ENCODE measurements around the gene CCDC186.

Gene CCDC186

GRCh38 chr10:114199239-114199638 lies 25.2 kb upstream of the CCDC186 start:
- FAIRE-seq (no peak), DNase-seq (ENCODE audit: insufficient read length, low spot score) (no peak)
- TF ChIP-seq TAF1 (IDR thresholded peaks at IDR 0.05; ENCODE audit: low read depth, low read length) (no peak), POLR2AphosphoS5 (IDR thresholded peaks at IDR 0.05; ENCODE audit: low read depth, low read length) (no peak), SPI1 (IDR thresholded peaks at IDR 0.05; ENCODE audit: low read depth, low read length) (no peak), POLR2A (IDR thresholded peaks at IDR 0.05; ENCODE audit: low read depth, low read length) (no peak), POU2F2 (IDR thresholded peaks at IDR 0.05; ENCODE audit: low read depth, low read length) (no peak)

GRCh38 chr10:114195079-114195478 lies 21.1 kb upstream of the CCDC186 start:
- no peak for TF ChIP-seq POLR2AphosphoS5 (IDR thresholded peaks at IDR 0.05; ENCODE audit: low read depth, low read length)
- TF ChIP-seq POU2F2 (IDR thresholded peaks at IDR 0.05; ENCODE audit: low read depth, low read length), result no peak
- DNase-seq (ENCODE audit: insufficient read length, low spot score), result no peak
- peak; percentile 50 for FAIRE-seq

- DNase-seq (ENCODE audit: insufficient read length, low spot score) (no peak), FAIRE-seq (no peak)
These were observed 15.7 kb upstream of the CCDC186 start for GRCh38 chr10:114189700-114190099.

GRCh38 chr10:114188900-114189299 lies 14.9 kb upstream of the CCDC186 start:
- no peak for DNase-seq (ENCODE audit: insufficient read length, low spot score)
- TF ChIP-seq PAX5 (IDR thresholded peaks at IDR 0.05; ENCODE audit: insufficient read depth, low read length, severe bottlenecking) (no peak), POLR2AphosphoS5 (IDR thresholded peaks at IDR 0.05; ENCODE audit: low read depth, low read length) (no peak), SPI1 (IDR thresholded peaks at IDR 0.05; ENCODE audit: low read depth, low read length) (no peak), POLR2A (IDR thresholded peaks at IDR 0.05; ENCODE audit: low read depth, low read length) (no peak), TAF1 (IDR thresholded peaks at IDR 0.05; ENCODE audit: low read depth, low read length) (no peak), POU2F2 (IDR thresholded peaks at IDR 0.05; ENCODE audit: low read depth, low read length) (no peak)
- no peak for FAIRE-seq

More at GRCh38 chr10:114189700-114190099, 15.7 kb upstream of the CCDC186 start:
- TF ChIP-seq POLR2AphosphoS5 (IDR thresholded peaks at IDR 0.05; ENCODE audit: low read depth, low read length) (no peak), TAF1 (IDR thresholded peaks at IDR 0.05; ENCODE audit: low read depth, low read length) (no peak), POU2F2 (IDR thresholded peaks at IDR 0.05; ENCODE audit: low read depth, low read length) (no peak), POLR2A (IDR thresholded peaks at IDR 0.05; ENCODE audit: low read depth, low read length) (no peak)

GRCh38 chr10:114188001-114188400 lies 14.0 kb upstream of the CCDC186 start:
- no peak for TF ChIP-seq PAX5 (IDR thresholded peaks at IDR 0.05; ENCODE audit: insufficient read depth, low read length, severe bottlenecking)
- peak; percentile 73 for TF ChIP-seq SPI1 (IDR thresholded peaks at IDR 0.05; ENCODE audit: low read depth, low read length)
- no peak for DNase-seq (ENCODE audit: insufficient read length, low spot score)
- FAIRE-seq, result peak; percentile 75

- FAIRE-seq (no peak), DNase-seq (ENCODE audit: insufficient read length, low spot score) (no peak)
- TF ChIP-seq TAF1 (IDR thresholded peaks at IDR 0.05; ENCODE audit: low read depth, low read length) (no peak), SPI1 (IDR thresholded peaks at IDR 0.05; ENCODE audit: low read depth, low read length) (no peak), POU2F2 (IDR thresholded peaks at IDR 0.05; ENCODE audit: low read depth, low read length) (no peak), POLR2A (IDR thresholded peaks at IDR 0.05; ENCODE audit: low read depth, low read length) (no peak), POLR2AphosphoS5 (IDR thresholded peaks at IDR 0.05; ENCODE audit: low read depth, low read length) (no peak), PAX5 (IDR thresholded peaks at IDR 0.05; ENCODE audit: insufficient read depth, low read length, severe bottlenecking) (no peak)
These were observed 10.3 kb upstream of the CCDC186 start for GRCh38 chr10:114184276-114184675.

- FAIRE-seq (no peak), DNase-seq (ENCODE audit: insufficient read length, low spot score) (no peak)
- TF ChIP-seq POLR2AphosphoS5 (IDR thresholded peaks at IDR 0.05; ENCODE audit: low read depth, low read length) (no peak), SPI1 (IDR thresholded peaks at IDR 0.05; ENCODE audit: low read depth, low read length) (no peak), POLR2A (IDR thresholded peaks at IDR 0.05; ENCODE audit: low read depth, low read length) (no peak), POU2F2 (IDR thresholded peaks at IDR 0.05; ENCODE audit: low read depth, low read length) (no peak), PAX5 (IDR thresholded peaks at IDR 0.05; ENCODE audit: insufficient read depth, low read length, severe bottlenecking) (no peak), TAF1 (IDR thresholded peaks at IDR 0.05; ENCODE audit: low read depth, low read length) (no peak)
These were observed 9.6 kb upstream of the CCDC186 start for GRCh38 chr10:114183563-114183962.

GRCh38 chr10:114181971-114182370 lies 8.0 kb upstream of the CCDC186 start:
- no peak for DNase-seq (ENCODE audit: insufficient read length, low spot score)

GRCh38 chr10:114180937-114181336 lies 6.9 kb upstream of the CCDC186 start:
- no peak for TF ChIP-seq POLR2AphosphoS5 (IDR thresholded peaks at IDR 0.05; ENCODE audit: low read depth, low read length)
- no peak for TF ChIP-seq SPI1 (IDR thresholded peaks at IDR 0.05; ENCODE audit: low read depth, low read length)
- TF ChIP-seq TAF1 (IDR thresholded peaks at IDR 0.05; ENCODE audit: low read depth, low read length), result no peak
- TF ChIP-seq POLR2A (IDR thresholded peaks at IDR 0.05; ENCODE audit: low read depth, low read length), result no peak
- no peak for TF ChIP-seq POU2F2 (IDR thresholded peaks at IDR 0.05; ENCODE audit: low read depth, low read length)
- TF ChIP-seq PAX5 (IDR thresholded peaks at IDR 0.05; ENCODE audit: insufficient read depth, low read length, severe bottlenecking), result no peak
- no peak for FAIRE-seq
- no peak for DNase-seq (ENCODE audit: insufficient read length, low spot score)

More at GRCh38 chr10:114181971-114182370, 8.0 kb upstream of the CCDC186 start:
- no peak for TF ChIP-seq POU2F2 (IDR thresholded peaks at IDR 0.05; ENCODE audit: low read depth, low read length)
- TF ChIP-seq SPI1 (IDR thresholded peaks at IDR 0.05; ENCODE audit: low read depth, low read length), result no peak
- TF ChIP-seq POLR2AphosphoS5 (IDR thresholded peaks at IDR 0.05; ENCODE audit: low read depth, low read length), result no peak
- TF ChIP-seq PAX5 (IDR thresholded peaks at IDR 0.05; ENCODE audit: insufficient read depth, low read length, severe bottlenecking), result no peak
- TF ChIP-seq POLR2A (IDR thresholded peaks at IDR 0.05; ENCODE audit: low read depth, low read length), result no peak
- TF ChIP-seq TAF1 (IDR thresholded peaks at IDR 0.05; ENCODE audit: low read depth, low read length), result no peak
- FAIRE-seq, result peak; percentile 23

GRCh38 chr10:114179747-114180146 lies 5.7 kb upstream of the CCDC186 start:
- FAIRE-seq, result no peak
- DNase-seq (ENCODE audit: insufficient read length, low spot score), result no peak
- TF ChIP-seq POLR2AphosphoS5 (IDR thresholded peaks at IDR 0.05; ENCODE audit: low read depth, low read length), result no peak

GRCh38 chr10:114179148-114179547 lies 5.1 kb upstream of the CCDC186 start, which contains the start of gene TDRD1:
Gene TDRD1 (plus strand): TSS chr10:114179353. CDS start chr10:114187832, 8,479 bp downstream.
- DNase-seq (ENCODE audit: insufficient read length, low spot score) (no peak), FAIRE-seq (no peak)
- TF ChIP-seq PAX5 (IDR thresholded peaks at IDR 0.05; ENCODE audit: insufficient read depth, low read length, severe bottlenecking), result no peak
- no peak for TF ChIP-seq POLR2AphosphoS5 (IDR thresholded peaks at IDR 0.05; ENCODE audit: low read depth, low read length)
- TF ChIP-seq POLR2A (IDR thresholded peaks at IDR 0.05; ENCODE audit: low read depth, low read length), result no peak
- TF ChIP-seq TAF1 (IDR thresholded peaks at IDR 0.05; ENCODE audit: low read depth, low read length), result no peak
- TF ChIP-seq POU2F2 (IDR thresholded peaks at IDR 0.05; ENCODE audit: low read depth, low read length), result no peak
- no peak for TF ChIP-seq SPI1 (IDR thresholded peaks at IDR 0.05; ENCODE audit: low read depth, low read length)

Data from GM12891 (cell line).